Activated effector memory CD4-positive, alpha-beta T cell treated with anti-CD3 and anti-CD28 coated beads, Interleukin-2, amount 50 U/mL, for 16 hours (primary cell): ENCODE results near the gene SLC18A2.
A peak's percentile ranks its signal among the peaks of the same experiment; 100 is the strongest.

Experiments used
- DNase-seq: peaks from one replicate; pipeline ENCODE4 v3.0.0-alpha.2; 2020

The SLC18A2 gene

GRCh38 chr10:117239051-117239450 lies 1.9 kb upstream of the SLC18A2 start:
- DNase-seq = peak; percentile 28

DNA sequence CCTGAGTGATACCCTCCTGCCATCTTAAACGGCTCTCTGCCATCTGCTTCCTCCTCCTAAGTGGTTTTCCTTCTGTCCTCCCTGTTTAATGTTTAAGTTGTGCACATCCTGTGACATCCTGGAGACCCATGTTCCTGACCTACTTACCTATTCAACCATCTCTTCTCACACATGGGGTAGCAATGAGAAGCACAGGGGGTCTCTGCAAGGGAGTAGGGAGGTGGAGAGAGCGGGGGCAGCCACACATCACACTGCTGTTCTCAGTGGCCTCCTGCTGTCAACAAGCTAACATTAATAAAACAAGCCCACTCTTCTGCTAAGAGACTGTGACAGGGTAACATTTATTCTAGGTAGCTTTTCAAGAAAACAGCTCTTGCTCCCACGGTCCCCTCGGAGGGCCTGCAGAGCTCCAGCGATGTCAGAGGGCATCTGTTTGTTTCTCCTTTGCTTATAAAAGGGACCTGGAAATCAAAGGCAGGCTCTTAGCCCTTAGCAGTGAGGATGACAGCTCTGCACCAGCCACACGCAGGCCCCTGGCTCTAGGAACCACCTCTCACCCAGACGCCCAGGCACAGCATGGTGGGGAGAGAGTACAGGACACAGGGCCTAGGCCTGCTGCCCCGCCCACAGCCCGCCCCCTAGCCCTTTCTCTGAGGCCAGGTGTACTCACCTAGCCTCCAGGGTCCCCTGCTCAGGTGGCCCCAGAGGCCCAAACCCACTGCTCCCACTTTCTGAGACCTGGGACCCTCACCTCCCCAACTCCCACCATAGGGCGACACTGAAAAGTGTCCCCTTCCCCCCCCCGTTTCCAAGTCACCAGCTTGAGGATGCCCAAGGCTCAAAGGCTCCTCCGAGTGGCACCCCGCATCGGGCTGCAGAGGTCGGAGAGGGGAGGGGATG lies 943 bp upstream of the SLC18A2 start:
- peak; percentile 24 for DNase-seq

GRCh38 chr10:117241541-117242462 lies 888 bp downstream of the SLC18A2 start:
- DNase-seq = peak; percentile 27

- no peak for DNase-seq
These were observed 1.5 kb downstream of the SLC18A2 start for GRCh38 chr10:117242463-117242832.

- no peak for DNase-seq
These were observed 6.2 kb downstream of the SLC18A2 start for GRCh38 chr10:117246997-117247671.

- no peak for DNase-seq
These were observed 8.0 kb downstream of the SLC18A2 start for GRCh38 chr10:117248750-117249465.

DNA sequence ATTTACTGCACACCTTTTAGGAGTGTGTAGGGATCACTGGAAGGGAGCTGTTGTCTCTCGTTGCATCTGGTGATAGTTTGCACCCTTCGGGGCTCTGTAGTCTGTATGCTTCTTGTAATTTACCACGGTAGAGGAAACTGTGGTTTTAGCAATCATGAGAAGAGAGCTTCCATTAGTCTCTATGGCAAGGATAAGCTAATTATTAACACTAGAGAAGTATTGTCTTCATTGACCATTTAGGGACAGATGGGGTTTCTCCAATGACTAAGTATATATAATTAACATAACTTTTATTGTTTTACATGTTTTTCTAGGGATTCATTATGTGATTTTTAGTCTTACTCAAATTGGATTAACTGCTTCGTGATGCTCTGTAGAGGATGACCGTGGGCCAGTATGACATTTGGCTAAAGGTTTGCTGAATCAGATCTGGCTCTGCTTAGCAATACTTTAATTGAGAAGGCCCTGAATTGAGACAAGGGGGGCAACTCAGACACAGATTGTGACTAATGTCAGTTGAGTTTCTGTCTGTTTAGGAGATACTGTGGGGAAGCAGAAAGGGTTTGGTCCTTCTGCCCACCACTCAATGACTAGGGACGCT lies 8.7 kb downstream of the SLC18A2 start:
- DNase-seq = no peak

GRCh38 chr10:117250411-117250810 lies 9.5 kb downstream of the SLC18A2 start:
- DNase-seq = no peak

DNA sequence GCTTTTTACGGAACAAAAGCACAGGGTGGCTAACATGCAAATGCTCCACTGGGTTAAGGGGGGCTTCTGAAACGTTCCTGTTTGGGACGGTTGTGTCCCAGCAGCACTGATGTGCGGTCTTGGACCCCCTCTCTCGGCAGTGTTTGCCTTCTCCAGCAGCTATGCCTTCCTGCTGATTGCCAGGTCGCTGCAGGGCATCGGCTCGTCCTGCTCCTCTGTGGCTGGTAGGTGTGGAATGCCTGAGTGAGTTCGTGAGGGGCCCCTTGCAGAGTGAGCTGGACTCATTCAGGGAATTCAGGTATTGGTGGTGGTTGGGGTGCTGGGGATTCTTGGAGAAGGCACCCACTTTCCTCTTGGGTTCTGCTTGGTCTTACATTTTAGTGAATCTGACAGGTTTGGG lies 13.0 kb downstream of the SLC18A2 start:
- DNase-seq = no peak

DNA sequence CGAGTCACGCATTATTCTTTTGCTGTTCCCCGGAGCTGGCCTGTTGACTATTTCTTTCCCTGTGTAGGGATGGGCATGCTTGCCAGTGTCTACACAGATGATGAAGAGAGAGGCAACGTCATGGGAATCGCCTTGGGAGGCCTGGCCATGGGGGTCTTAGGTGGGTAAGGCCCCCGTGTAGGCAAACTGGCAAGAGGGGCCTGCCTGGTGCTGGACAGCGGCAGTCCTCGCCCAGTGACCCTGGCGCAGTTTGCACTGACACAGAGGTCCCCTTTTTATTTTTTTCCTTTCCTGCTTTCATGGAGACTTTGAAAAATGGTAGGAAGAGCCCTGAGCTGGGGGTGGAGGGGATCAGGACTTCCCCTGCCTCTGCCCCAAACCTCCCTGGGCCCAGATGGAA lies 13.4 kb downstream of the SLC18A2 start:
- no peak for DNase-seq

GRCh38 chr10:117254774-117255735 lies 14.1 kb downstream of the SLC18A2 start:
- DNase-seq = no peak

- DNase-seq = no peak
These were observed 15.0 kb downstream of the SLC18A2 start for GRCh38 chr10:117255835-117256460.

- DNase-seq = no peak
These were observed 16.0 kb downstream of the SLC18A2 start for GRCh38 chr10:117256910-117257309.

DNA sequence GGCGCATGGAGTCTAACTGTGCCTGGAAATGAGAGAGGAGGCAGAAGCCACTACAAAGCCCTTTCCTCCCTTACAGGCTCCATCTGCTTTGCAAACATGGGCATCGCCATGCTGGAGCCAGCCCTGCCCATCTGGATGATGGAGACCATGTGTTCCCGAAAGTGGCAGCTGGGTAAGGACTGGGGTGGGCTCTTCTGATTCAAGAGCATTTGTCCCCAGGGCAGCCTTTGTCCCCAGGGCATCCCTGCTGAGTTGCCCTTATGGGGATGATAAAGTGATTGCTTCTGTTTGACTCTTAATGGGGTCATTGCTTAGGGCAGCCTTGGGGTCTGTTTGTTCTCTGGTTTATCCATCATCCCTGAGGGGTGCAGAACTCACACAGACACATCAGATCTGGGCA lies 16.8 kb downstream of the SLC18A2 start:
- DNase-seq = no peak

DNA sequence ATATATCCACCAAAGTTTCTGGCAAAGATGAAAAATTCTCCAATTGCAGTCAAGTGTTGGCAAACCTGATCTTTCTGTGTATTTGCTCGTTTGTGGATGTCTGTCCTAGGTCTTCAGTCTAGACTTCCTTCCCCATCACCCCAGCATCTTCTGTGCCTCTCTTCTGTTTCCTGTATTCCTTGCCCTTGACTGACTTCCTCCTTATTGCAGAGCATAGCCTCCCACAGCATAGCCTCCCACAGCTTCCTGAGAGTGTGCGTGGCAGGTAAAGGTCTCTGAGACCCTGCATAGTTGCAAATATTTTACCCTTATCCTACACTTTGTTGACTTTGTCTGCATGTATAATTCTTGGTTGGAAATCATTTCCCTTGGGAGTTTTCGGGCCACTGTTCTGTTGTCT lies 18.4 kb downstream of the SLC18A2 start:
- DNase-seq = no peak

GRCh38 chr10:117260084-117260483 lies 19.2 kb downstream of the SLC18A2 start:
- no peak for DNase-seq

DNA sequence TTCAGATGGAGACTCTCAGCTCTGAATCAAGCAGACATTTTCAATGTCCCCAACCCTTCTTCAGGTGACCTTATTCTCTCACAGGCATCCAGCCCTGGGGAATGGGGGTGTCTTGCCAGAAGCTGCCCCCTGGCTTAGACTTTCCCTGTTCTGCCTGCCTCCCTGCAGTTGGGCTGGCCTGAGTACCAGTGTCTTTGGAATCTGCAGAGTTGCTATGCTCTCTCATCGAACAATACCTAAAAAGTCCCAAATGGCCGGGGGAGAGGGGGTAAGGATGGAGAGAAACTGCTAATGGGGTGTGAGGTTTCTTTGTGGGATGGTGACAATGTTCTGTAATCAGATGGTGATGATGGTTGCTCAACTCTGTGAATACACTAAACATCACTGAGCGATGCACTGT lies 20.6 kb downstream of the SLC18A2 start:
- no peak for DNase-seq

DNA sequence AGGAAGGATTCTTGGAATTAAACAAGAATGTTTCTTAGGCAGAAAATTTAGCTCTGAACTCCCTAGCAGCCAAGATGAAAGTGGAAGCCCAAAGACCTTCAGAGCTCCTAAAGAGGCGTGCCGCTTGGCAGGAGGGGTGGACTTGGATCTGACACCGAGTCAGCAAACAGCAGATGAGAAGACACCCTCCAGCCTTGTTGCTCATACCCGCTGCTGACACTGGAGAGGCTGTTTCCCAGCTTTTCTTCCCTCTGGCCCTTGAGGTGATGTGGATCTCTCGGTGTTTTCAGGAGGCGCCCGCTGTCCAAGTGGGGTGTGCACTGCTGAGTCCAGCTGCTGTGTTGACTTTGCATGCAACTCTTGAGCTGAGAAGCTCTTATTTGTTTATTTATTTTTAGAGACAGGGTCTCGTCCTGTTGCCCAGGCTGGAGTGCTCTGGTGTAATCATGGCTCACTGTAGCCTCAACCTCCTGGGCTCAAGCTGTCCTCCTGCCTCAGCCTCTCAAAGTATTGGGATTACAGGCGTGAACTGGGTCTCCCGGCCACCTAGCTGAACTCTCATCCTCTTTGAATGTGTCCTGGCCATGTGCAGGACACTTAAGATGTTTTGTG lies 21.5 kb downstream of the SLC18A2 start:
- no peak for DNase-seq

DNA sequence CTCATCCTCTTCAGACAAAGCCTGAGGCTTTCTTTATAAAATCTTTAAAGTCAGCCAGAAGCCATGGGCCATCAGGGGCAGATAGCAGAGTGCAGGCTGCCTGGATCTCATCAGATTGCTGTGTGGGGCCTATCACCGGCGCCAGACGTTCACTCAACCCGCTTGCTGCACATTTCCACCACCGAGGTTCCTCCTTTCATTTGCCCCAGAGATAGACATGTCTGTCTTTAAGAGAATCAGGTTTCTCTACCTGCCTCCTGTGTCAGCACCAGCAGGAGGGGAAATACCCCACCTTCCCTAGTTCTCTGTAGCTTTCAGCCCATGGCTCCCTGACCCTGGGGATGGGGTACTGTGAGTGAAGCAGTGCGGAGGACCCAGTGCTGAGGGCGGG lies 22.0 kb downstream of the SLC18A2 start:
- no peak for DNase-seq

GRCh38 chr10:117264782-117265181 lies 23.9 kb downstream of the SLC18A2 start:
- no peak for DNase-seq
